Colonic mucosa (tissue), 4 donors: ENCODE data around the gene PDCD5. TPM values are rescaled to one million over a fixed set of nuclear protein-coding genes. Genes with fewer than 3 reads are reported as not detected.

Source experiments
- DNase-seq: peaks from one replicate; pipeline ENCODE4 v3.0.0-alpha.2; 2020
- H3K27ac ChIP-seq: fragments of 200-600 bp; one replicate; pipeline ENCODE4 v1.8.0; 2021
- H3K27me3 ChIP-seq: fragments of 200-600 bp; one replicate; pipeline ENCODE4 v1.8.0; 2021
- H3K36me3 ChIP-seq: fragments of 200-600 bp; one replicate; pipeline ENCODE4 v1.8.0; 2021
- H3K4me1 ChIP-seq: fragments of 200-600 bp; one replicate; pipeline ENCODE4 v1.8.0; 2021; ENCODE audit warnings: mild to moderate bottlenecking
- H3K4me3 ChIP-seq: fragments of 200-600 bp; one replicate; pipeline ENCODE4 v1.8.0; 2021
- H3K9ac ChIP-seq, 2 donors: one replicate each; pipeline ENCODE4 v1.7.0; 2013; ENCODE audit warnings: control low read depth in 2 of 2, low read depth in 2 of 2, low read length in 2 of 2
- H3K9me3 ChIP-seq: fragments of 200-600 bp; one replicate; pipeline ENCODE4 v1.8.0; 2021
- CTCF ChIP-seq: fragments of 200-600 bp; IDR thresholded peaks from one replicate; pipeline ENCODE4 v1.8.0; 2022; ENCODE audit warnings: antibody characterized with exemption, mild to moderate bottlenecking
- intact Hi-C: fragments of 100-400 bp; cut with DNase I; formaldehyde crosslinking; loops from one replicate; pipeline ENCODE4 v1.14.1; 2022
- total RNA-seq, 2 donors: library from RNA; stranded (reverse); fragmentation: NEBNext Ultra II Directional in 1 of 2; extraction: Animal tissue kit (Norgen Biotek cat#: 25700) in 1 of 2; gene quantifications; one replicate each; pipeline ENCODE4 v1.2.1, GENCODE V29; 2021
- donor health status: healthy.
- donor health status: DM: no; HTN: no; CAD: no.
- donor health status: DM: no; HTN: no; CAD: no.

PDCD5 gene
- total RNA-seq, 2 donors from 2014 or later = 66.7 to 70.8 TPM

GRCh38 chr19:32606289-32606688, 25.3 kb downstream of the PDCD5 start:
- H3K27me3 ChIP-seq = no peaks in the 10 kb centered on the region
- intact Hi-C loops = no loop called here
- no peak overlapping the region for H3K9ac ChIP-seq
- no peaks in the 10 kb centered on the region for H3K9me3 ChIP-seq
- DNase-seq = no peak
- no peak overlapping the region for H3K4me3 ChIP-seq
- TF ChIP-seq CTCF = no peak
- H3K27ac ChIP-seq = no peak overlapping the region
- no peaks in the 10 kb centered on the region for H3K4me1 ChIP-seq
- no peaks in the 10 kb centered on the region for H3K36me3 ChIP-seq

- H3K36me3 ChIP-seq = no peaks in the 10 kb centered on the region
- intact Hi-C loops = no loop called here
- TF ChIP-seq CTCF = no peak
Measured at GRCh38 chr19:32607479-32607878, 26.5 kb downstream of the PDCD5 start.

GRCh38 chr19:32611161-32611560, 30.2 kb downstream of the PDCD5 start:
- H3K36me3 ChIP-seq = peaks cover 9% of the 10 kb centered on the region
- intact Hi-C loops = no loop called here
- no peaks in the 10 kb centered on the region for H3K9me3 ChIP-seq
- no peak overlapping the region for H3K4me3 ChIP-seq
- TF ChIP-seq CTCF = no peak
- H3K27ac ChIP-seq = no peak overlapping the region
- H3K4me1 ChIP-seq = no peaks in the 10 kb centered on the region
- no peaks in the 10 kb centered on the region for H3K27me3 ChIP-seq
- no peak for DNase-seq
- no peak overlapping the region for H3K9ac ChIP-seq

More at GRCh38 chr19:32607479-32607878, 26.5 kb downstream of the PDCD5 start:
- Histone ChIP-seq H3K4me1 (no peaks in the 10 kb centered on the region), H3K4me3 (no peak overlapping the region), H3K9ac (no peak overlapping the region), H3K9me3 (no peaks in the 10 kb centered on the region), H3K27ac (no peak overlapping the region), H3K27me3 (no peaks in the 10 kb centered on the region)
- DNase-seq = no peak

GRCh38 chr19:32613008-32613407, 32.0 kb downstream of the PDCD5 start:
- Histone ChIP-seq H3K4me3 (no peak overlapping the region), H3K4me1 (no peaks in the 10 kb centered on the region), H3K9me3 (no peaks in the 10 kb centered on the region), H3K9ac (no peak overlapping the region), H3K27ac (no peak overlapping the region), H3K27me3 (no peaks in the 10 kb centered on the region), H3K36me3 (peaks cover 9% of the 10 kb centered on the region)
- no peak for DNase-seq
- intact Hi-C loops = no loop called here
- no peak for TF ChIP-seq CTCF

- Histone ChIP-seq H3K36me3 (peaks cover 9% of the 10 kb centered on the region), H3K4me3 (no peak overlapping the region), H3K9me3 (no peaks in the 10 kb centered on the region), H3K27ac (no peak overlapping the region), H3K9ac (no peak overlapping the region), H3K4me1 (no peaks in the 10 kb centered on the region), H3K27me3 (no peaks in the 10 kb centered on the region)
- intact Hi-C loops = no loop called here
- no peak for DNase-seq
- no peak for TF ChIP-seq CTCF
Measured at GRCh38 chr19:32614916-32615315, 33.9 kb downstream of the PDCD5 start.

GRCh38 chr19:32615569-32615968, 34.6 kb downstream of the PDCD5 start:
- H3K36me3 ChIP-seq = peaks cover 9% of the 10 kb centered on the region
- DNase-seq = no peak
- no peak overlapping the region for H3K9ac ChIP-seq
- no peak overlapping the region for H3K27ac ChIP-seq
- H3K4me3 ChIP-seq = no peak overlapping the region
- TF ChIP-seq CTCF = no peak
- intact Hi-C loops = no loop called here
- no peaks in the 10 kb centered on the region for H3K9me3 ChIP-seq
- H3K27me3 ChIP-seq = no peaks in the 10 kb centered on the region
- no peaks in the 10 kb centered on the region for H3K4me1 ChIP-seq
